Body of pancreas (tissue), 4 donors: ENCODE measurements around the gene DGKD.

Source experiments
- POLR2A ChIP-seq, 3 donors: fragments of 450-650 bp; IDR thresholded peaks; one replicate each; pipeline ENCODE4 v1.6.1; 2016; ENCODE audit warnings: antibody characterized with exemption in 3 of 3, mild to moderate bottlenecking in 2 of 3
- TF ChIP-seq, protein P1 (sequence below), 7 experiments: fragments of 450-650 bp in 4 of 7; fragments of 200-600 bp in 3 of 7; sonication (generic) in 3 of 7; IDR thresholded peaks; one replicate each; pipeline ENCODE4 v1.5.1; 2016 to 2019; ENCODE audit warnings: antibody characterized with exemption in 7 of 7

GRCh38 chr2:233462202-233462785 is 108.0 kb downstream of the DGKD start:
- TF ChIP-seq, protein P1, sequence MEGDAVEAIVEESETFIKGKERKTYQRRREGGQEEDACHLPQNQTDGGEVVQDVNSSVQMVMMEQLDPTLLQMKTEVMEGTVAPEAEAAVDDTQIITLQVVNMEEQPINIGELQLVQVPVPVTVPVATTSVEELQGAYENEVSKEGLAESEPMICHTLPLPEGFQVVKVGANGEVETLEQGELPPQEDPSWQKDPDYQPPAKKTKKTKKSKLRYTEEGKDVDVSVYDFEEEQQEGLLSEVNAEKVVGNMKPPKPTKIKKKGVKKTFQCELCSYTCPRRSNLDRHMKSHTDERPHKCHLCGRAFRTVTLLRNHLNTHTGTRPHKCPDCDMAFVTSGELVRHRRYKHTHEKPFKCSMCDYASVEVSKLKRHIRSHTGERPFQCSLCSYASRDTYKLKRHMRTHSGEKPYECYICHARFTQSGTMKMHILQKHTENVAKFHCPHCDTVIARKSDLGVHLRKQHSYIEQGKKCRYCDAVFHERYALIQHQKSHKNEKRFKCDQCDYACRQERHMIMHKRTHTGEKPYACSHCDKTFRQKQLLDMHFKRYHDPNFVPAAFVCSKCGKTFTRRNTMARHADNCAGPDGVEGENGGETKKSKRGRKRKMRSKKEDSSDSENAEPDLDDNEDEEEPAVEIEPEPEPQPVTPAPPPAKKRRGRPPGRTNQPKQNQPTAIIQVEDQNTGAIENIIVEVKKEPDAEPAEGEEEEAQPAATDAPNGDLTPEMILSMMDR (IDR thresholded peaks at IDR 0.05), result no peak
- TF ChIP-seq POLR2A (IDR thresholded peaks at IDR 0.05), result no peak
